GM23338 (cell line): Measurements from ENCODE around the gene F9.

ENCODE experiments used
- CREB1 ChIP-seq: fragments of 250-450 bp; sonication (Bioruptor Pico); IDR thresholded peaks from 2 replicates; pipeline ENCODE4 v1.5.0; 2020; ENCODE audit warnings: low read depth, mild to moderate bottlenecking, moderate library complexity
- EZH2 ChIP-seq: fragments of 200-600 bp; sonication (generic); IDR thresholded peaks from one replicate; pipeline ENCODE4 v1.8.0; 2017; ENCODE audit warnings: antibody characterized with exemption, mild to moderate bottlenecking, low read depth; ENCODE audit not compliant: unreplicated experiment
- EZH2phosphoT487 ChIP-seq: fragments of 200-600 bp; sonication (generic); IDR thresholded peaks from one replicate; pipeline ENCODE4 v1.8.1; 2018; ENCODE audit warnings: antibody characterized with exemption; ENCODE audit not compliant: unreplicated experiment
- JUNB ChIP-seq: IDR thresholded peaks from one replicate; pipeline ENCODE4 v1.6.1; 2016; ENCODE audit warnings: antibody characterized with exemption; ENCODE audit not compliant: unreplicated experiment
- NANOG ChIP-seq: IDR thresholded peaks from 2 replicates; pipeline ENCODE4 v1.6.1; 2016; ENCODE audit warnings: antibody characterized with exemption, borderline replicate concordance
- POLR2AphosphoS5 ChIP-seq: IDR thresholded peaks from 2 replicates; pipeline ENCODE4 v1.6.1; 2016; ENCODE audit warnings: antibody characterized with exemption, low read depth
- STAT1 ChIP-seq: IDR thresholded peaks from one replicate; pipeline ENCODE4 v1.6.1; 2016; ENCODE audit warnings: antibody characterized with exemption; ENCODE audit not compliant: unreplicated experiment
- ZNF114 ChIP-seq: fragments of 250-450 bp; sonication (Bioruptor Pico); IDR thresholded peaks from 2 replicates; pipeline ENCODE4 v1.5.0; 2020; ENCODE audit warnings: mild to moderate bottlenecking, moderate library complexity
- ZNF331 ChIP-seq: fragments of 250-450 bp; sonication (Bioruptor Pico); IDR thresholded peaks from 2 replicates; pipeline ENCODE4 v1.5.0; 2020; ENCODE audit warnings: low read depth, mild to moderate bottlenecking, moderate library complexity
- TF ChIP-seq, protein P1 (sequence below), 2 experiments: fragments of 200-600 bp in 1 of 2; sonication (generic) in 1 of 2; conservative IDR thresholded peaks; 2 replicates each; pipeline versions ENCODE4 v1.5.1 to v1.6.1; 2016 to 2017; ENCODE audit warnings: antibody characterized with exemption in 2 of 2, low read depth in 2 of 2, mild to moderate bottlenecking in 2 of 2, moderate library complexity in 1 of 2
- TF ChIP-seq, protein P2 (sequence below): IDR thresholded peaks from one replicate; pipeline ENCODE4 v1.6.1; 2018; ENCODE audit warnings: antibody characterized with exemption; ENCODE audit not compliant: unreplicated experiment

DNA sequence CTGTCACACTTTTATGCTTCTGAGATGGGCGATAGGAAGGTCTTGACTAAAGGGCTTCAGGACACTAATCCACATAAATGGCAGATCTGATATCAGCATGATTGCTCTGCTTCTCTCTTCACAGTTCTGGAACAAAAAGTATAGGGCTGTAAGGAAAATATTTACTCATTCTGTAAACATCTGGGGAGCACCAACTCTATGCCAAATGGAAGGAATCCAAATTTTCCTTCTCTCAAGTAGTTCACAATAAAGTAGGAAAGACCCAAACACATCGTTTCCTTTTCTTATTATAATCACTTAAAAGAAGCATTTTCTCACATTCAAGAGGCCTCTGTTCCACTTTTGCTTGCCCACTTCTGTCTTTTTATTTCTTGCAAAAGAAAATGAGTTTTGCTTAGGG lies 45.9 kb upstream of the F9 start:
- TF ChIP-seq EZH2 (no peak), EZH2phosphoT487 (no peak), ZNF331 (CRISPR knock-in tag) (no peak), STAT1 (no peak), POLR2AphosphoS5 (no peak), NANOG (no peak), ZNF114 (CRISPR knock-in tag) (no peak), CREB1 (CRISPR knock-in tag) (no peak), JUNB (no peak)
- TF ChIP-seq, protein P1, sequence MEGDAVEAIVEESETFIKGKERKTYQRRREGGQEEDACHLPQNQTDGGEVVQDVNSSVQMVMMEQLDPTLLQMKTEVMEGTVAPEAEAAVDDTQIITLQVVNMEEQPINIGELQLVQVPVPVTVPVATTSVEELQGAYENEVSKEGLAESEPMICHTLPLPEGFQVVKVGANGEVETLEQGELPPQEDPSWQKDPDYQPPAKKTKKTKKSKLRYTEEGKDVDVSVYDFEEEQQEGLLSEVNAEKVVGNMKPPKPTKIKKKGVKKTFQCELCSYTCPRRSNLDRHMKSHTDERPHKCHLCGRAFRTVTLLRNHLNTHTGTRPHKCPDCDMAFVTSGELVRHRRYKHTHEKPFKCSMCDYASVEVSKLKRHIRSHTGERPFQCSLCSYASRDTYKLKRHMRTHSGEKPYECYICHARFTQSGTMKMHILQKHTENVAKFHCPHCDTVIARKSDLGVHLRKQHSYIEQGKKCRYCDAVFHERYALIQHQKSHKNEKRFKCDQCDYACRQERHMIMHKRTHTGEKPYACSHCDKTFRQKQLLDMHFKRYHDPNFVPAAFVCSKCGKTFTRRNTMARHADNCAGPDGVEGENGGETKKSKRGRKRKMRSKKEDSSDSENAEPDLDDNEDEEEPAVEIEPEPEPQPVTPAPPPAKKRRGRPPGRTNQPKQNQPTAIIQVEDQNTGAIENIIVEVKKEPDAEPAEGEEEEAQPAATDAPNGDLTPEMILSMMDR (conservative IDR thresholded peaks at IDR 0.05; ENCODE audit: low read depth in 2 of 2): no peak
- TF ChIP-seq, protein P2, sequence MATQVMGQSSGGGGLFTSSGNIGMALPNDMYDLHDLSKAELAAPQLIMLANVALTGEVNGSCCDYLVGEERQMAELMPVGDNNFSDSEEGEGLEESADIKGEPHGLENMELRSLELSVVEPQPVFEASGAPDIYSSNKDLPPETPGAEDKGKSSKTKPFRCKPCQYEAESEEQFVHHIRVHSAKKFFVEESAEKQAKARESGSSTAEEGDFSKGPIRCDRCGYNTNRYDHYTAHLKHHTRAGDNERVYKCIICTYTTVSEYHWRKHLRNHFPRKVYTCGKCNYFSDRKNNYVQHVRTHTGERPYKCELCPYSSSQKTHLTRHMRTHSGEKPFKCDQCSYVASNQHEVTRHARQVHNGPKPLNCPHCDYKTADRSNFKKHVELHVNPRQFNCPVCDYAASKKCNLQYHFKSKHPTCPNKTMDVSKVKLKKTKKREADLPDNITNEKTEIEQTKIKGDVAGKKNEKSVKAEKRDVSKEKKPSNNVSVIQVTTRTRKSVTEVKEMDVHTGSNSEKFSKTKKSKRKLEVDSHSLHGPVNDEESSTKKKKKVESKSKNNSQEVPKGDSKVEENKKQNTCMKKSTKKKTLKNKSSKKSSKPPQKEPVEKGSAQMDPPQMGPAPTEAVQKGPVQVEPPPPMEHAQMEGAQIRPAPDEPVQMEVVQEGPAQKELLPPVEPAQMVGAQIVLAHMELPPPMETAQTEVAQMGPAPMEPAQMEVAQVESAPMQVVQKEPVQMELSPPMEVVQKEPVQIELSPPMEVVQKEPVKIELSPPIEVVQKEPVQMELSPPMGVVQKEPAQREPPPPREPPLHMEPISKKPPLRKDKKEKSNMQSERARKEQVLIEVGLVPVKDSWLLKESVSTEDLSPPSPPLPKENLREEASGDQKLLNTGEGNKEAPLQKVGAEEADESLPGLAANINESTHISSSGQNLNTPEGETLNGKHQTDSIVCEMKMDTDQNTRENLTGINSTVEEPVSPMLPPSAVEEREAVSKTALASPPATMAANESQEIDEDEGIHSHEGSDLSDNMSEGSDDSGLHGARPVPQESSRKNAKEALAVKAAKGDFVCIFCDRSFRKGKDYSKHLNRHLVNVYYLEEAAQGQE: no peak
